ENCODE results near the gene TBKBP1. TPM values are rescaled to one million over a fixed set of nuclear protein-coding genes. Genes with fewer than 3 reads are reported as not detected.

Gene TBKBP1
- total RNA-seq, 1 experiment from 2014 or later: 33.2 TPM

GRCh38 chr17:47711366-47712099 is 17.6 kb downstream of the TBKBP1 start:
- no peak overlapping the region for H3K4me2 ChIP-seq (ENCODE audit: insufficient read depth, insufficient read length, low read length)
- no peaks in the 10 kb centered on the region for H3K23me2 ChIP-seq (ENCODE audit: insufficient read length, low read depth, low read length, poor library complexity, severe bottlenecking)
- H2AK5ac ChIP-seq (ENCODE audit: insufficient read length, low read length): no peak overlapping the region
- H2AFZ ChIP-seq (ENCODE audit: low read length): no peak overlapping the region
- no peak for DNase-seq
- no peak overlapping the region for H3K56ac ChIP-seq (ENCODE audit: insufficient read length, low read depth, low read length)
- H3K18ac ChIP-seq (ENCODE audit: insufficient read length, low read depth, low read length): no peak overlapping the region
- no peak overlapping the region for H4K91ac ChIP-seq (ENCODE audit: insufficient read length, low read depth, low read length)
- H2BK120ac ChIP-seq (ENCODE audit: low read depth, low read length, poor library complexity, severe bottlenecking): no peak overlapping the region
- H2BK5ac ChIP-seq (ENCODE audit: insufficient read length, low read length): no peak overlapping the region
- H3K79me1 ChIP-seq (ENCODE audit: insufficient read depth, low read depth, low read length, poor library complexity, severe bottlenecking): no peaks in the 10 kb centered on the region
- no peak overlapping the region for H2BK12ac ChIP-seq (ENCODE audit: insufficient read length, low read depth, low read length)
- no peaks in the 10 kb centered on the region for H3K9me3 ChIP-seq (ENCODE audit: control insufficient read depth, low read depth, low read length)
- Mint-ChIP-seq H3K4me1 (peaks cover 7 to 20% of the 10 kb centered on the region in 2 experiments), H3K9me3 (no peaks in the 10 kb centered on the region), H3K4me3 (no peak overlapping the region), H3K36me3 (ENCODE audit: insufficient read depth in 1 of 3, low read depth in 3 of 3) (peaks cover 2 to 13% (median 7%) of the 10 kb centered on the region in 3 experiments; a peak in 3 of 7 replicates), H3K27ac (peak overlapping the region in 1 of 3 experiments; percentile 27; a peak in 1 of 7 replicates), H3K27me3 (ENCODE audit: low read depth) (peaks cover 22% of the 10 kb centered on the region)
- H4K8ac ChIP-seq (replicated peaks; ENCODE audit: insufficient read length, low read depth, low read length): no peak overlapping the region
- WGBS (ENCODE audit: extremely low coverage, insufficient read length, low lambda C conversion rate): no CpG with 5 or more reads among the region's 15 CpGs
- H3K79me2 ChIP-seq (ENCODE audit: insufficient read depth, low read length): no peaks in the 10 kb centered on the region
- no peak overlapping the region for H3T11ph ChIP-seq (ENCODE audit: low read length)
- H4K20me1 ChIP-seq (ENCODE audit: control insufficient read depth, insufficient read depth, insufficient read length): no peaks in the 10 kb centered on the region
- no peak overlapping the region for H2BK15ac ChIP-seq (ENCODE audit: low read depth, low read length)
- H3K9ac ChIP-seq (ENCODE audit: extremely low read depth, insufficient read length, low read length): no peak overlapping the region
- no peak overlapping the region for H3K23ac ChIP-seq (ENCODE audit: insufficient read length, low read depth, low read length)
- H3K27me3 ChIP-seq (ENCODE audit: insufficient read depth, low read length): no peaks in the 10 kb centered on the region
- H4K5ac ChIP-seq (ENCODE audit: insufficient read length, low read depth, low read length): no peak overlapping the region
- TF ChIP-seq, protein P1, sequence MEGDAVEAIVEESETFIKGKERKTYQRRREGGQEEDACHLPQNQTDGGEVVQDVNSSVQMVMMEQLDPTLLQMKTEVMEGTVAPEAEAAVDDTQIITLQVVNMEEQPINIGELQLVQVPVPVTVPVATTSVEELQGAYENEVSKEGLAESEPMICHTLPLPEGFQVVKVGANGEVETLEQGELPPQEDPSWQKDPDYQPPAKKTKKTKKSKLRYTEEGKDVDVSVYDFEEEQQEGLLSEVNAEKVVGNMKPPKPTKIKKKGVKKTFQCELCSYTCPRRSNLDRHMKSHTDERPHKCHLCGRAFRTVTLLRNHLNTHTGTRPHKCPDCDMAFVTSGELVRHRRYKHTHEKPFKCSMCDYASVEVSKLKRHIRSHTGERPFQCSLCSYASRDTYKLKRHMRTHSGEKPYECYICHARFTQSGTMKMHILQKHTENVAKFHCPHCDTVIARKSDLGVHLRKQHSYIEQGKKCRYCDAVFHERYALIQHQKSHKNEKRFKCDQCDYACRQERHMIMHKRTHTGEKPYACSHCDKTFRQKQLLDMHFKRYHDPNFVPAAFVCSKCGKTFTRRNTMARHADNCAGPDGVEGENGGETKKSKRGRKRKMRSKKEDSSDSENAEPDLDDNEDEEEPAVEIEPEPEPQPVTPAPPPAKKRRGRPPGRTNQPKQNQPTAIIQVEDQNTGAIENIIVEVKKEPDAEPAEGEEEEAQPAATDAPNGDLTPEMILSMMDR (conservative IDR thresholded peaks at IDR 0.05): no peak
- no peaks in the 10 kb centered on the region for H3K4me1 ChIP-seq (ENCODE audit: insufficient read depth, low read length)
- no peak overlapping the region for H3K4ac ChIP-seq (ENCODE audit: low read depth, low read length)
- no peak overlapping the region for H3K14ac ChIP-seq (ENCODE audit: insufficient read depth, low read length)
- no peak overlapping the region for H3K27ac ChIP-seq (ENCODE audit: insufficient read length, low read depth, low read length)
- no peak overlapping the region for H2BK20ac ChIP-seq (ENCODE audit: low read depth, low read length, poor library complexity, severe bottlenecking)

Data from H9 (cell line).